ENCODE data around the gene LENG8. TPM values are rescaled to one million over a fixed set of nuclear protein-coding genes. Genes with fewer than 3 reads are reported as not detected.

The LENG8 gene
- total RNA-seq, 3 donors from 2014 or later (not counting 1 experiment from before 2014, with no cell fraction given): 479 to 563 (median 507) TPM

DNA sequence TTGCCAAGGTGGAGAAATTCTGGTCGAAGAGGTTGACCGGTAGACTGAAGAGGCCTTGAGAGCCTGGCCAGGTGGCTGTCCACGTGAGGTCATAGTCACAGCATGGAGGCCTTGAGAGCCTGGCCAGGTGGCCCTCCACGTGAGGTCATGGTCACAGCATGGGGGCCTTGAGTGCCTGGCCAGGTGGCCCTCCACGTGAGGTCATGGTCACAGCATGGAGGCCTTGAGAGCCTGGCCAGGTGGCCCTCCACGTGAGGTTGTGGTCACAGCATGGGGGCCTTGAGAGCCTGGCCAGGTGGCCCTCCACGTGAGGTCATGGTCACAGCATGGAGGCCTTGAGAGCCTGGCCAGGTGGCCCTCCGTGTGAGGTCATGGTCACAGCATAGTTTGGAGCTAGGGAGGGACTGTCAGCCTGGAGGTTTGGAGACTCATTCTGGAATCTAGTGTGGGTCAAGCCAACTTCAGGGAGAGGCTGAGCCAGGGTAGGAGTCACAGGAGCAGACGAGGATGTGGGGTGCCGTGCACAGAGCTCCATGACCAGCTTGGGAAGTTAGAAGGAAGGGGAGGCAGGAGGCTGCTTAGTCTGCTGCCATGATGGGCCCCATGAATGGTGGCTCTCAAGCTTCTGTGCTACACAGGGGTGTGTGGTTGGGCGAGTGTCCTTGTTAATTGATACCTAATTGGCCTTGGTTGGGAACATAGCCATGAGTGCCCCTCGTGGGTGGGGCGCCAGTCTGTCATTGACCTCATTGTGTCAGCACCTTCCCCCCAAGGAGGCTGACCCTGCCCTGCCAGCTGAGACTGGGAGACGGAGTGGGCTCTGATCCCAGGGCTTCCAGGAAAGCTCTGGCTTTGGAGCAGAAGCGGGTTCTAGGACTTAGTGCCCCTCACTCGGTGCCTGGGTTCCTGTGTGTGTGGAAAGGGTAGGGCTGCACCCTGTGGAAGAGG, 10.6 kb downstream of the LENG8 start:
- Histone ChIP-seq H3K9me3 (ENCODE audit: control insufficient read depth, insufficient read depth, low read length) (no peaks in the 10 kb centered on the region), H3K4me3 (ENCODE audit: low read length) (no peak overlapping the region), H3K27ac (ENCODE audit: low read length) (no peak overlapping the region), H3K36me3 (ENCODE audit: control insufficient read depth, insufficient read depth, low read length) (peaks cover 70% of the 10 kb centered on the region), H3K4me1 (ENCODE audit: control insufficient read depth, insufficient read depth, low read length) (peaks cover 25% of the 10 kb centered on the region), H3K27me3 (ENCODE audit: control insufficient read depth, insufficient read depth, low read length) (no peaks in the 10 kb centered on the region)
- Mint-ChIP-seq H3K36me3 (no peaks in the 10 kb centered on the region), H3K27me3 (ENCODE audit: low read depth in 2 of 2) (no peaks in the 10 kb centered on the region), H3K27ac (peak overlapping the region; percentile 58 to 77), H3K4me1 (peaks cover 39 to 50% of the 10 kb centered on the region in 2 donors), H3K9me3 (no peaks in the 10 kb centered on the region), H3K4me3 (peak overlapping the region; percentile 65)
- intact Hi-C loops (cut with micrococcal nuclease): no loop called here
- peak in 1 of 2 donors; percentile 19 for DNase-seq
- TF ChIP-seq, protein P1, sequence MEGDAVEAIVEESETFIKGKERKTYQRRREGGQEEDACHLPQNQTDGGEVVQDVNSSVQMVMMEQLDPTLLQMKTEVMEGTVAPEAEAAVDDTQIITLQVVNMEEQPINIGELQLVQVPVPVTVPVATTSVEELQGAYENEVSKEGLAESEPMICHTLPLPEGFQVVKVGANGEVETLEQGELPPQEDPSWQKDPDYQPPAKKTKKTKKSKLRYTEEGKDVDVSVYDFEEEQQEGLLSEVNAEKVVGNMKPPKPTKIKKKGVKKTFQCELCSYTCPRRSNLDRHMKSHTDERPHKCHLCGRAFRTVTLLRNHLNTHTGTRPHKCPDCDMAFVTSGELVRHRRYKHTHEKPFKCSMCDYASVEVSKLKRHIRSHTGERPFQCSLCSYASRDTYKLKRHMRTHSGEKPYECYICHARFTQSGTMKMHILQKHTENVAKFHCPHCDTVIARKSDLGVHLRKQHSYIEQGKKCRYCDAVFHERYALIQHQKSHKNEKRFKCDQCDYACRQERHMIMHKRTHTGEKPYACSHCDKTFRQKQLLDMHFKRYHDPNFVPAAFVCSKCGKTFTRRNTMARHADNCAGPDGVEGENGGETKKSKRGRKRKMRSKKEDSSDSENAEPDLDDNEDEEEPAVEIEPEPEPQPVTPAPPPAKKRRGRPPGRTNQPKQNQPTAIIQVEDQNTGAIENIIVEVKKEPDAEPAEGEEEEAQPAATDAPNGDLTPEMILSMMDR (IDR thresholded peaks at IDR 0.05): no peak
- 88% methylated on average over 16 of the region's 16 CpGs for WGBS (ENCODE audit: insufficient coverage)
- no peak for ATAC-seq

DNA sequence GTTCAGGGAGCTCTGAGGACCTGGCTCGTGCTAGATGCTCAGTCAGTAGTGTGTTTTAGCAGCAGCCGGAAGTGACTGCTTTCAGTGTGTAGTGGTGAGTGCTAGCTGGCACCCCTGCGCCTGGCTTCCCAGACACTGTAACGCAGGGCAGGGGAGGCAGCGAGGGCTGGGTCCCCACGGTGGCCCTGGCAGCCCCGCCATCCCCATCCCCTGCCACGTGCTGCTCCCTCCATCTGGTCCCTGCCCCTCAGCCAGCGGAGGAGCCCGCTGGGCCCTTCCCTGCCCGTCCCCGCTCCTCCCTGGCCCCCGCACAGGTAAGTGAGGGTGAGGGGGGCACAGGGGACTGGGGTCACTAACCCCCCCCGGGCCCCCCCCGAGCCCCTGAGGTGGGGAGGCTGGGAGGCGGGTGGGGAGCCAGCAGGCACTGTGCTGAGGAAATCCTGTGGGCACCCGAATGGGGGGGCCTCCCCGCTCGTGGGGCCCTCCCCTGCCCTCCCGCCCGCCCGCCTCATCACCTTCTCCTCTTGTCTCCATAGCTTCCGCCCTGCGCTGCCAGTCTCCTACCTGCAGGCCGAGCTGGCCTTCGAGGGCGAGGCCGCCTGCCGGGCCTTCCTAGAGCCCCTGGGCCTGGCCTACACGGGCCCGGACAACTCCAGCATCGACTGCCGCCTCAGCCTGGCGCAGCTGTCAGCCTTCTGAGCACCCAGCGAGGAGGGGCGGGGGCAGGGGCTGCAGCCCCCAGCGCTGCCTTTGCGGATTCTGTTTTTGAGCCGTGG, 11.4 kb downstream of the LENG8 start:
- Mint-ChIP-seq H3K4me3 (peak overlapping the region; percentile 65), H3K4me1 (peaks cover 39 to 54% of the 10 kb centered on the region in 2 donors), H3K9me3 (no peaks in the 10 kb centered on the region), H3K36me3 (no peaks in the 10 kb centered on the region), H3K27ac (peak overlapping the region; percentile 58 to 77), H3K27me3 (ENCODE audit: low read depth in 2 of 2) (no peaks in the 10 kb centered on the region)
- WGBS (ENCODE audit: insufficient coverage): 72% methylated on average over 38 of the region's 39 CpGs
- TF ChIP-seq, protein P1 (IDR thresholded peaks at IDR 0.05): no peak
- H3K36me3 ChIP-seq (ENCODE audit: control insufficient read depth, insufficient read depth, low read length): peaks cover 62% of the 10 kb centered on the region
- ATAC-seq (no peak), DNase-seq (peak in 1 of 2 donors; percentile 13)
- no peaks in the 10 kb centered on the region for H3K9me3 ChIP-seq (ENCODE audit: control insufficient read depth, insufficient read depth, low read length)
- intact Hi-C loops (cut with micrococcal nuclease): no loop called here
- no peak overlapping the region for H3K27ac ChIP-seq (ENCODE audit: low read length)
- H3K4me3 ChIP-seq (ENCODE audit: low read length): no peak overlapping the region
- peaks cover 30% of the 10 kb centered on the region for H3K4me1 ChIP-seq (ENCODE audit: control insufficient read depth, insufficient read depth, low read length)
- H3K27me3 ChIP-seq (ENCODE audit: control insufficient read depth, insufficient read depth, low read length): no peaks in the 10 kb centered on the region

DNA sequence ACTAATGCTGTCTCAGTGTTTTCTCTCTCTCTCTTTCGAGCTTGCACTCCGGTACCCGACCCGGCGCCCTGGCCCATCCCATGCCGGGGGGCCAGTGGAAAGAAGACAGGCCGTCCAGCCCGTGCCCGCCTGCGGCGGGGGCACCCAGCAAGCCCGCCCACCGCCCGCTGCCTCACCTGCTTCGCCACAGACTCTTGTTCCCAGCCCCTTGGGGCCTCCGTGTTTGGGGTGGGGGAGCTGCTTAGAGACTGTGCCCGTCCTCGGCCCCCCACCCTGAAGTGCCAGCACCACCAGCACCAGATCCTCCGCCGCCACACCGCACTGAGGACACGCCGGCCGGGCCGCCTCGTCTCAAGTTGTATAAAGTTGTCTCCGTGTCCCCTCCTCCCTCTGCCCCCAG, 12.2 kb downstream of the LENG8 start:
- Histone ChIP-seq H3K9me3 (ENCODE audit: control insufficient read depth, insufficient read depth, low read length) (no peaks in the 10 kb centered on the region), H3K4me3 (ENCODE audit: low read length) (no peak overlapping the region), H3K4me1 (ENCODE audit: control insufficient read depth, insufficient read depth, low read length) (peaks cover 30% of the 10 kb centered on the region), H3K27ac (ENCODE audit: low read length) (no peak overlapping the region), H3K27me3 (ENCODE audit: control insufficient read depth, insufficient read depth, low read length) (no peaks in the 10 kb centered on the region), H3K36me3 (ENCODE audit: control insufficient read depth, insufficient read depth, low read length) (peaks cover 54% of the 10 kb centered on the region)
- WGBS (ENCODE audit: insufficient coverage): 93% methylated on average over 27 of the region's 27 CpGs
- no peak for ATAC-seq
- Mint-ChIP-seq H3K27me3 (ENCODE audit: low read depth in 2 of 2) (no peaks in the 10 kb centered on the region), H3K36me3 (no peaks in the 10 kb centered on the region), H3K27ac (peak overlapping the region; percentile 38 to 97), H3K4me1 (peaks cover 39 to 54% of the 10 kb centered on the region in 2 donors), H3K4me3 (peak overlapping the region; percentile 9), H3K9me3 (no peaks in the 10 kb centered on the region)
- TF ChIP-seq, protein P1 (IDR thresholded peaks at IDR 0.05): no peak
- peak in 1 of 2 donors; percentile 14 for DNase-seq
- intact Hi-C loops (cut with micrococcal nuclease): no loop called here

All from natural killer cell (primary cell).